WERI-Rb-1 (cell line): ENCODE data around the gene COMMD1.

Experiments used
- DNase-seq: peaks from one replicate; pipeline ENCODE4 v3.0.0-alpha.2; 2020
- H3K27ac ChIP-seq: fragments of 250-450 bp; sonication (Bioruptor Pico); 2 replicates; pipeline ENCODE4 v1.5.1; 2020; ENCODE audit warnings: mild to moderate bottlenecking, moderate library complexity
- H3K27me3 ChIP-seq: fragments of 250-450 bp; sonication (Bioruptor Pico); 2 replicates; pipeline ENCODE4 v1.5.1; 2021; ENCODE audit warnings: mild to moderate bottlenecking, low read depth, moderate library complexity; ENCODE audit not compliant: insufficient read depth, severe bottlenecking
- H3K36me3 ChIP-seq: fragments of 250-450 bp; sonication (Bioruptor Pico); 2 replicates; pipeline ENCODE4 v1.5.1; 2020; ENCODE audit warnings: mild to moderate bottlenecking, moderate library complexity
- H3K4me3 ChIP-seq: 2 replicates; pipeline ENCODE4 v1.5.1; 2011; ENCODE audit warnings: low read depth, mild to moderate bottlenecking, control low read depth, low read length
- H3K9me3 ChIP-seq: fragments of 250-450 bp; sonication (Bioruptor Pico); 2 replicates; pipeline ENCODE4 v1.5.1; 2021; ENCODE audit warnings: mild to moderate bottlenecking, moderate library complexity; ENCODE audit not compliant: severe bottlenecking
- TF ChIP-seq, protein P1 (sequence below): IDR thresholded peaks from 2 replicates; pipeline ENCODE4 v1.5.1; 2011; ENCODE audit warnings: low read depth, mild to moderate bottlenecking, control low read depth, inconsistent platforms, low read length

Gene COMMD1

DNA sequence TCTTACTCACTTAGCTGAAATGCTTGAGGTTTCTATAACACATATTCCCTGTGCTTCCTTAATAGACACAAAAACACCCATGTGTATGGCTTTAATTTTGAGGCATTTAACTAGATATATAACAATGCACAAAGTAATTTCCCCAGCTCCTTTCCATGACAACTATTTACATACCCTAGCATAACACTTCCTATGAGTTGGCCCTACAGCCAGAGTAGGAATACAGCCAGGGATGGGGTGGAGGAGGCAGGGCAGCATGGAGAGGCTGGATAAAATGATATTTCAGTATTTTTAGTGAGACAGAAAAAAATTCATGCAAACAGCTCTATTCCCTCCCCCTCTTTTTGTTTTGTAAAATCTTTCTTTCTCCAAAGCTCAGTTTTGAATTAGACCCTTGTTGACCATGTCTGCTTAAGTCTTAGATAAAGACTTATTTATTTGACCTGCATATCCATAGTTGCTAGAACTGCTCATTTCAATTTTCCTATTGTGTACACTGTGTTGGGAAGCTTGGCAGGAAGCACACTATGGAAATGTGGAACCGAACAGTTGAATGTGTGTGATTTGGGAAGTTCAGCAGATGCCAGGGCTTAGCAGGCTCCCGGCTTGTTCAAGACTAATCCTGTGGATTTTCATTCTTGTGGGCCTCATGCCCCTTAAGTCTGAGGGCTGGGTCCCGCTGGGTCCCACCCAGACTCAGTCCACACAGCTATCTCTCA lies 279.2 kb downstream of the COMMD1 start:
- no peak overlapping the region for H3K4me3 ChIP-seq
- no peaks in the 10 kb centered on the region for H3K36me3 ChIP-seq
- no peak overlapping the region for H3K27ac ChIP-seq
- no peaks in the 10 kb centered on the region for H3K9me3 ChIP-seq
- peak; percentile 42 for DNase-seq
- TF ChIP-seq, protein P1, sequence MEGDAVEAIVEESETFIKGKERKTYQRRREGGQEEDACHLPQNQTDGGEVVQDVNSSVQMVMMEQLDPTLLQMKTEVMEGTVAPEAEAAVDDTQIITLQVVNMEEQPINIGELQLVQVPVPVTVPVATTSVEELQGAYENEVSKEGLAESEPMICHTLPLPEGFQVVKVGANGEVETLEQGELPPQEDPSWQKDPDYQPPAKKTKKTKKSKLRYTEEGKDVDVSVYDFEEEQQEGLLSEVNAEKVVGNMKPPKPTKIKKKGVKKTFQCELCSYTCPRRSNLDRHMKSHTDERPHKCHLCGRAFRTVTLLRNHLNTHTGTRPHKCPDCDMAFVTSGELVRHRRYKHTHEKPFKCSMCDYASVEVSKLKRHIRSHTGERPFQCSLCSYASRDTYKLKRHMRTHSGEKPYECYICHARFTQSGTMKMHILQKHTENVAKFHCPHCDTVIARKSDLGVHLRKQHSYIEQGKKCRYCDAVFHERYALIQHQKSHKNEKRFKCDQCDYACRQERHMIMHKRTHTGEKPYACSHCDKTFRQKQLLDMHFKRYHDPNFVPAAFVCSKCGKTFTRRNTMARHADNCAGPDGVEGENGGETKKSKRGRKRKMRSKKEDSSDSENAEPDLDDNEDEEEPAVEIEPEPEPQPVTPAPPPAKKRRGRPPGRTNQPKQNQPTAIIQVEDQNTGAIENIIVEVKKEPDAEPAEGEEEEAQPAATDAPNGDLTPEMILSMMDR: no peak
- H3K27me3 ChIP-seq: no peaks in the 10 kb centered on the region
